Keratinocyte (primary cell): ENCODE data around the gene NDUFB8. TPM values are rescaled to one million over a fixed set of nuclear protein-coding genes. Genes with fewer than 3 reads are reported as not detected.
A peak's percentile ranks its signal among the peaks of the same experiment; 100 is the strongest.

ENCODE experiments used
- DNase-seq: peaks from one replicate; pipeline ENCODE4 v3.0.0-alpha.2; 2011; ENCODE audit warnings: low read depth, missing footprints, low spot score
- FAIRE-seq: peaks from 2 replicates; lab custom pipeline; 2011; peaks lifted over from hg19 to GRCh38; lab: Jason Lieb, UNC
- H2AFZ ChIP-seq: 2 replicates; pipeline ENCODE4 v1.6.0; 2012; ENCODE audit warnings: low read length, control low read depth, inconsistent platforms; ENCODE audit not compliant: control insufficient read depth
- H3K27ac ChIP-seq: 2 replicates; pipeline ENCODE4 v1.5.1; 2011; ENCODE audit warnings: low read length; ENCODE audit not compliant: control insufficient read depth, insufficient read depth
- H3K27me3 ChIP-seq: 3 replicates; pipeline ENCODE4 v1.6.0; 2011; ENCODE audit warnings: low read length; ENCODE audit not compliant: control insufficient read depth, insufficient read depth; ENCODE audit errors: extremely low read depth
- H3K36me3 ChIP-seq, 2 experiments: 2 replicates in 1 of 2; 3 replicates in 1 of 2; pipeline ENCODE4 v1.5.1; 2011; ENCODE audit warnings: low read length in 2 of 2, mild to moderate bottlenecking in 1 of 2; ENCODE audit not compliant: control insufficient read depth in 2 of 2, insufficient read depth in 2 of 2; ENCODE audit errors: extremely low read depth in 1 of 2
- H3K4me1 ChIP-seq: 3 replicates; pipeline ENCODE4 v1.5.1; 2011; ENCODE audit warnings: low read length; ENCODE audit not compliant: control insufficient read depth, insufficient read depth; ENCODE audit errors: extremely low read depth
- H3K4me2 ChIP-seq: 3 replicates; pipeline ENCODE4 v1.6.0; 2011; ENCODE audit warnings: low read depth, low read length; ENCODE audit not compliant: control insufficient read depth, insufficient read depth; ENCODE audit errors: extremely low read depth
- H3K4me3 ChIP-seq, 3 experiments: fragments of 200-600 bp in 1 of 3; sonication (generic) in 1 of 3; 2 replicates in 2 of 3; 3 replicates in 1 of 3; pipeline ENCODE4 v1.5.1; 2011 to 2016; ENCODE audit warnings: low read length in 3 of 3, mild to moderate bottlenecking in 3 of 3, control low read depth in 2 of 3, inconsistent platforms in 1 of 3, low read depth in 1 of 3, mixed read lengths in 1 of 3, mixed run types in 1 of 3, moderate library complexity in 1 of 3; ENCODE audit not compliant: control insufficient read depth in 2 of 3, insufficient read depth in 2 of 3; ENCODE audit errors: extremely low read depth in 1 of 3
- H3K79me2 ChIP-seq: 2 replicates; pipeline ENCODE4 v1.6.0; 2012; ENCODE audit warnings: low read length; ENCODE audit not compliant: control insufficient read depth, insufficient read depth
- H3K9ac ChIP-seq: 3 replicates; pipeline ENCODE4 v1.6.0; 2011; ENCODE audit warnings: low read length; ENCODE audit not compliant: control insufficient read depth, insufficient read depth; ENCODE audit errors: extremely low read depth
- H3K9me1 ChIP-seq: 3 replicates; pipeline ENCODE4 v1.6.0; 2011; ENCODE audit warnings: low read length; ENCODE audit not compliant: control insufficient read depth, insufficient read depth; ENCODE audit errors: extremely low read depth
- H3K9me3 ChIP-seq: 2 replicates; pipeline ENCODE4 v1.5.1; 2012; ENCODE audit warnings: low read depth, low read length; ENCODE audit not compliant: control insufficient read depth
- H4K20me1 ChIP-seq: 3 replicates; pipeline ENCODE4 v1.6.0; 2011; ENCODE audit warnings: low read length; ENCODE audit not compliant: control insufficient read depth, insufficient read depth; ENCODE audit errors: extremely low read depth
- CTCF ChIP-seq, 3 experiments: IDR thresholded peaks in 1 of 3; conservative IDR thresholded peaks in 1 of 3; optimal IDR thresholded peaks in 1 of 3; 2 replicates in 2 of 3; 3 replicates in 1 of 3; pipeline versions ENCODE3 to v1.5.1; 2011; ENCODE audit warnings: low read length in 3 of 3, mild to moderate bottlenecking in 3 of 3, moderate library complexity in 2 of 3, control low read depth in 1 of 3, inconsistent platforms in 1 of 3; ENCODE audit not compliant: insufficient read depth in 2 of 3; ENCODE audit errors: extremely low read depth in 1 of 3
- EZH2 ChIP-seq: IDR thresholded peaks from one replicate; pipeline ENCODE4 v1.6.1; 2012; ENCODE audit warnings: inconsistent platforms, mild to moderate bottlenecking, low read length, moderate library complexity
- dilution Hi-C: fragments of 300-500 bp; cut with MboI; formaldehyde crosslinking; loops from one replicate; pipeline ENCODE4 v1.7.0; 2020; ENCODE audit warnings: low sequenced_read_pairs; ENCODE audit not compliant: extremely low pct_ligation_motif_present
- polyA plus RNA-seq, 5 experiments: library from polyadenylated mRNA; depleted of rRNA in 3 of 5; stranded (reverse) in 3 of 5; stranded (forward) in 1 of 5; unstranded in 1 of 5; fragments of >200 nt; gene quantifications; 1 replicate in 1 of 5; 2 replicates in 3 of 5; 3 replicates in 1 of 5; pipeline versions ENCODE4 v1.2.1 to v1.2.3, GENCODE V29; 2011 to 2012; ENCODE audit warnings: missing spikeins in 2 of 5, low read depth in 1 of 5, low replicate concordance in 1 of 5

The NDUFB8 gene
- polyA plus RNA-seq, 1 donor (not counting 4 experiments of a cell fraction or from before 2014, with no cell fraction given): 178 TPM

GRCh38 chr10:100518761-100519241 lies 10.9 kb downstream of the NDUFB8 start:
- H3K4me3 ChIP-seq: no peak overlapping the region
- DNase-seq (no peak), FAIRE-seq (peak; percentile 83)
- no peaks in the 10 kb centered on the region for H4K20me1 ChIP-seq
- no peak overlapping the region for H2AFZ ChIP-seq
- peak overlapping the region; percentile 29 for H3K4me2 ChIP-seq
- peaks cover 2 to 7% of the 10 kb centered on the region in 2 experiments for H3K36me3 ChIP-seq
- no peak overlapping the region for H3K9ac ChIP-seq
- no peak overlapping the region for H3K27ac ChIP-seq
- dilution Hi-C loops: no loop called here
- TF ChIP-seq EZH2 (no peak), CTCF (optimal IDR thresholded peaks at IDR 0.05 in 1 of 3, IDR thresholded peaks at IDR 0.05 in 1 of 3, conservative IDR thresholded peaks at IDR 0.05 in 1 of 3; ENCODE audit: extremely low read depth in 1 of 3, insufficient read depth in 2 of 3, low read length in 3 of 3) (peak; percentile 53 to 67 (median 62))
- H3K9me1 ChIP-seq: no peaks in the 10 kb centered on the region
- no peaks in the 10 kb centered on the region for H3K4me1 ChIP-seq
- no peaks in the 10 kb centered on the region for H3K79me2 ChIP-seq
- H3K9me3 ChIP-seq: no peaks in the 10 kb centered on the region
- H3K27me3 ChIP-seq: no peaks in the 10 kb centered on the region

- H3K9ac ChIP-seq: no peak overlapping the region
- no peaks in the 10 kb centered on the region for H3K4me1 ChIP-seq
- H3K9me3 ChIP-seq: no peaks in the 10 kb centered on the region
- no peak overlapping the region for H3K4me3 ChIP-seq
- FAIRE-seq (no peak), DNase-seq (no peak)
- no peaks in the 10 kb centered on the region for H3K27me3 ChIP-seq
- no peak overlapping the region for H2AFZ ChIP-seq
- H3K27ac ChIP-seq: no peak overlapping the region
- H3K4me2 ChIP-seq: no peak overlapping the region
- TF ChIP-seq CTCF (optimal IDR thresholded peaks at IDR 0.05 in 1 of 3, IDR thresholded peaks at IDR 0.05 in 1 of 3, conservative IDR thresholded peaks at IDR 0.05 in 1 of 3; ENCODE audit: extremely low read depth in 1 of 3, insufficient read depth in 2 of 3, low read length in 3 of 3): no peak
- TF ChIP-seq EZH2: no peak
- no peaks in the 10 kb centered on the region for H4K20me1 ChIP-seq
- dilution Hi-C loops: no loop called here
- H3K79me2 ChIP-seq: no peaks in the 10 kb centered on the region
- H3K9me1 ChIP-seq: no peaks in the 10 kb centered on the region
- H3K36me3 ChIP-seq: no peaks in the 10 kb centered on the region
Measured at GRCh38 chr10:100516847-100517246, 12.8 kb downstream of the NDUFB8 start.
